Neural cell (in vitro differentiated cells): ENCODE results near the gene SAP130.

Experiments
- EP300 ChIP-seq: fragments of 450-650 bp; conservative IDR thresholded peaks from 2 replicates; pipeline ENCODE4 v1.6.1; 2014; ENCODE audit warnings: antibody characterized with exemption, mild to moderate bottlenecking, moderate library complexity; ENCODE audit not compliant: poor library complexity, severe bottlenecking
- EZH2 ChIP-seq: fragments of 200-600, 300-800 bp; shearing (Covaris generic), sonication (generic); IDR thresholded peaks from 2 replicates; pipeline ENCODE4 v1.6.1; 2014; ENCODE audit warnings: antibody characterized with exemption, low read length, borderline replicate concordance, mild to moderate bottlenecking; ENCODE audit not compliant: insufficient read depth, poor library complexity, severe bottlenecking
- MXI1 ChIP-seq: fragments of 450-650 bp; conservative IDR thresholded peaks from 2 replicates; pipeline ENCODE4 v1.6.1; 2014; ENCODE audit warnings: antibody characterized with exemption, mild to moderate bottlenecking; ENCODE audit not compliant: poor library complexity, severe bottlenecking
- POLR2AphosphoS5 ChIP-seq: IDR thresholded peaks from 2 replicates; pipeline ENCODE4 v1.6.1; 2012
- RAD21 ChIP-seq: fragments of 450-650 bp; conservative IDR thresholded peaks from 2 replicates; pipeline ENCODE4 v1.6.1; 2014; ENCODE audit warnings: antibody characterized with exemption, mild to moderate bottlenecking, moderate library complexity
- SMC3 ChIP-seq: fragments of 450-650 bp; conservative IDR thresholded peaks from 2 replicates; pipeline ENCODE4 v1.6.1; 2014; ENCODE audit warnings: antibody characterized with exemption, mild to moderate bottlenecking, moderate library complexity; ENCODE audit not compliant: poor library complexity
- TF ChIP-seq, protein P1 (sequence below): fragments of 450-650 bp; IDR thresholded peaks from 2 replicates; pipeline ENCODE4 v1.5.1; 2014; ENCODE audit warnings: antibody characterized with exemption, mild to moderate bottlenecking, moderate library complexity; ENCODE audit not compliant: poor library complexity, severe bottlenecking
- TF ChIP-seq, protein P2 (sequence below): IDR thresholded peaks from 2 replicates; pipeline ENCODE4 v1.6.1; 2012; ENCODE audit warnings: borderline replicate concordance

DNA sequence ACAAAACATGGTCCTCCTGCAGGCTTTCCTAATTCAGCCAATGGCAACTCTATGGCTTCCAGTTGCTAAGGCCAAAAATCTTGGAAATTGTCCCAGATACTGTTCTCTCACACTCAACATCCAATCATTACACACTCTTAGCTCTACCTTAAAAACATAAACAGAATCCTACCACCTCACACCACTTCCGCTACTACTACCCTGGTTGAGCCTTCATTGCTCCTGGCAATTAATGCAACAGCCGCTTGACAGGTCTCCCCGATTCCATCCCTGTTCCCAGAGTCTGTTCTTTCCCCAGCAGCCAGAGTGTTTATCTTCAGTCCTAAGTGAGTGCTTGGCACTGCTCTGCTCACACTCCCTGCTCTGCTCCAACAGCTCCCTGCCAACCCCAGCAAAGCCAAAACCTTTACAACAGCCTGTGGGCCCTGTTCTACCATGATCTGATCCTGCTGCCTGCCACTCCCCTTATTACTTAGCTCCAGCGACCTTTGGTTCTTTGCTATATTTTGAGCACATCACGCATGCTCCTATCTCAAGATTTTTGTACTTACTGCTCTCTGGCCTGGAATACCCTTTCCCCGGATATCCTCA, 74.6 kb downstream of the SAP130 start:
- TF ChIP-seq, protein P1, sequence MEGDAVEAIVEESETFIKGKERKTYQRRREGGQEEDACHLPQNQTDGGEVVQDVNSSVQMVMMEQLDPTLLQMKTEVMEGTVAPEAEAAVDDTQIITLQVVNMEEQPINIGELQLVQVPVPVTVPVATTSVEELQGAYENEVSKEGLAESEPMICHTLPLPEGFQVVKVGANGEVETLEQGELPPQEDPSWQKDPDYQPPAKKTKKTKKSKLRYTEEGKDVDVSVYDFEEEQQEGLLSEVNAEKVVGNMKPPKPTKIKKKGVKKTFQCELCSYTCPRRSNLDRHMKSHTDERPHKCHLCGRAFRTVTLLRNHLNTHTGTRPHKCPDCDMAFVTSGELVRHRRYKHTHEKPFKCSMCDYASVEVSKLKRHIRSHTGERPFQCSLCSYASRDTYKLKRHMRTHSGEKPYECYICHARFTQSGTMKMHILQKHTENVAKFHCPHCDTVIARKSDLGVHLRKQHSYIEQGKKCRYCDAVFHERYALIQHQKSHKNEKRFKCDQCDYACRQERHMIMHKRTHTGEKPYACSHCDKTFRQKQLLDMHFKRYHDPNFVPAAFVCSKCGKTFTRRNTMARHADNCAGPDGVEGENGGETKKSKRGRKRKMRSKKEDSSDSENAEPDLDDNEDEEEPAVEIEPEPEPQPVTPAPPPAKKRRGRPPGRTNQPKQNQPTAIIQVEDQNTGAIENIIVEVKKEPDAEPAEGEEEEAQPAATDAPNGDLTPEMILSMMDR, result no peak
- TF ChIP-seq RAD21 (no peak), EZH2 (no peak), POLR2AphosphoS5 (no peak), EP300 (no peak), SMC3 (no peak), MXI1 (no peak)
- TF ChIP-seq, protein P2, sequence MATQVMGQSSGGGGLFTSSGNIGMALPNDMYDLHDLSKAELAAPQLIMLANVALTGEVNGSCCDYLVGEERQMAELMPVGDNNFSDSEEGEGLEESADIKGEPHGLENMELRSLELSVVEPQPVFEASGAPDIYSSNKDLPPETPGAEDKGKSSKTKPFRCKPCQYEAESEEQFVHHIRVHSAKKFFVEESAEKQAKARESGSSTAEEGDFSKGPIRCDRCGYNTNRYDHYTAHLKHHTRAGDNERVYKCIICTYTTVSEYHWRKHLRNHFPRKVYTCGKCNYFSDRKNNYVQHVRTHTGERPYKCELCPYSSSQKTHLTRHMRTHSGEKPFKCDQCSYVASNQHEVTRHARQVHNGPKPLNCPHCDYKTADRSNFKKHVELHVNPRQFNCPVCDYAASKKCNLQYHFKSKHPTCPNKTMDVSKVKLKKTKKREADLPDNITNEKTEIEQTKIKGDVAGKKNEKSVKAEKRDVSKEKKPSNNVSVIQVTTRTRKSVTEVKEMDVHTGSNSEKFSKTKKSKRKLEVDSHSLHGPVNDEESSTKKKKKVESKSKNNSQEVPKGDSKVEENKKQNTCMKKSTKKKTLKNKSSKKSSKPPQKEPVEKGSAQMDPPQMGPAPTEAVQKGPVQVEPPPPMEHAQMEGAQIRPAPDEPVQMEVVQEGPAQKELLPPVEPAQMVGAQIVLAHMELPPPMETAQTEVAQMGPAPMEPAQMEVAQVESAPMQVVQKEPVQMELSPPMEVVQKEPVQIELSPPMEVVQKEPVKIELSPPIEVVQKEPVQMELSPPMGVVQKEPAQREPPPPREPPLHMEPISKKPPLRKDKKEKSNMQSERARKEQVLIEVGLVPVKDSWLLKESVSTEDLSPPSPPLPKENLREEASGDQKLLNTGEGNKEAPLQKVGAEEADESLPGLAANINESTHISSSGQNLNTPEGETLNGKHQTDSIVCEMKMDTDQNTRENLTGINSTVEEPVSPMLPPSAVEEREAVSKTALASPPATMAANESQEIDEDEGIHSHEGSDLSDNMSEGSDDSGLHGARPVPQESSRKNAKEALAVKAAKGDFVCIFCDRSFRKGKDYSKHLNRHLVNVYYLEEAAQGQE, result no peak
